ENCODE measurements around the gene VIPR2.

DNA sequence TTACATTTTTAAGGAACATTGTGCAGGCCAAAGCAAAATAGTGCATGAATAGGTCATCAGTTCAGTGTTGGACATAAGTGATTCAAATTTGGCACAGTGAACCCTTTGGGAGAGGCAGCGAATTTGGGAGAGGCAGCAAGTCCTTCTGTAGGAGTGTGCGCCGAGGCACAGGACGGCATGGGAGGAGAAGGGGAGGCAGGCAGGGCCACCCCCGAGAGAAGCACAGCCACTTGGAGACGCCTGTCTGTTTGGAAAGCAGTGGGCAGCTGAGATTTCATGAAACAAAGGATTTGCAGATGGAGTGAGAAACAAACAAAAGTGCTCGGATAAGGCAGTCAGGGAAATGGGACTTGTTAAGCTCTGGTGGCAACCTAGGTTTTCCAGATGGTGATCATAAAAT lies 30.6 kb downstream of the VIPR2 start:
- TF ChIP-seq CTCF (IDR thresholded peaks at IDR 0.05) (no peak), POLR2A (IDR thresholded peaks at IDR 0.05) (no peak)
